ENCODE measurements around the gene NECAB3. TPM values are rescaled to one million over a fixed set of nuclear protein-coding genes. Genes with fewer than 3 reads are reported as not detected.

Gene NECAB3
- polyA plus RNA-seq, 1 of the 3 experiments (the other 2 are of a cell fraction): 20.1 TPM

GRCh38 chr20:33686984-33687366 is 12.7 kb upstream of the NECAB3 start:
- Histone ChIP-seq H3K36me3 (replicated peaks in 1 of 2; ENCODE audit: control insufficient read depth in 1 of 2, insufficient read depth in 2 of 2, low read length in 1 of 2) (no peaks in the 10 kb centered on the region), H3K4me2 (peak overlapping the region; percentile 62), H2AFZ (ENCODE audit: low read depth) (peak overlapping the region; percentile 92), H3K9me3 (no peaks in the 10 kb centered on the region), H3F3A (replicated peaks; ENCODE audit: insufficient read depth) (no peaks in the 10 kb centered on the region), H4K20me1 (ENCODE audit: insufficient read depth) (no peaks in the 10 kb centered on the region; the same call in 1 of the 2 replicates), H3K27ac (ENCODE audit: low read depth in 2 of 2, low read length in 1 of 2) (peak overlapping the region in 1 of 2 experiments; percentile 24; a peak in 1 of 4 replicates), H3K27me3 (ENCODE audit: insufficient read depth) (no peaks in the 10 kb centered on the region), H3K9ac (no peak overlapping the region), H3K4me1 (ENCODE audit: control insufficient read depth in 1 of 2, insufficient read depth in 2 of 2, low read depth in 1 of 2, low read length in 1 of 2) (peaks cover 7 to 19% of the 10 kb centered on the region in 2 experiments; a peak in 2 of 4 replicates), H3K79me2 (ENCODE audit: insufficient read depth) (peaks cover 34% of the 10 kb centered on the region), H3K9me2 (no peaks in the 10 kb centered on the region), H3K4me3 (ENCODE audit: low read depth in 2 of 2, low read length in 1 of 2) (peak overlapping the region; percentile 32 to 35; a peak in 3 of 4 replicates)
- ChIA-PET POLR2A (interaction anchor here (0.6 kb wide), 1 partner anchor 10 kb away, joined by 3 read pairs; no protein-coding TSS in a partner anchor), CTCF (interaction anchor here (0.7 to 4.5 kb wide), 5 partner anchors 10 to 382 kb away, joined by 3 to 15 read pairs (median 3); no protein-coding TSS in a partner anchor)
- no peak for TF ChIP-seq IRF3 (IDR thresholded peaks at IDR 0.05; ENCODE audit: low read depth, low read length)
- TF ChIP-seq, protein P1, sequence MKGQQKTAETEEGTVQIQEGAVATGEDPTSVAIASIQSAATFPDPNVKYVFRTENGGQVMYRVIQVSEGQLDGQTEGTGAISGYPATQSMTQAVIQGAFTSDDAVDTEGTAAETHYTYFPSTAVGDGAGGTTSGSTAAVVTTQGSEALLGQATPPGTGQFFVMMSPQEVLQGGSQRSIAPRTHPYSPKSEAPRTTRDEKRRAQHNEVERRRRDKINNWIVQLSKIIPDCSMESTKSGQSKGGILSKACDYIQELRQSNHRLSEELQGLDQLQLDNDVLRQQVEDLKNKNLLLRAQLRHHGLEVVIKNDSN (IDR thresholded peaks at IDR 0.05; ENCODE audit: borderline replicate concordance, low read depth): no peak
- TF ChIP-seq GATA2 (CRISPR knock-in tag; IDR thresholded peaks at IDR 0.05): no peak
- no peak for TF ChIP-seq FOXM1 (IDR thresholded peaks at IDR 0.05; ENCODE audit: low read depth)
- no peak for TF ChIP-seq NRF1 (IDR thresholded peaks at IDR 0.05; ENCODE audit: low read depth, low read length)
- TF ChIP-seq EP300 (IDR thresholded peaks at IDR 0.05; ENCODE audit: borderline replicate concordance in 1 of 2, low read depth in 1 of 2, low read length in 1 of 2): no peak
- TF ChIP-seq, protein P2, sequence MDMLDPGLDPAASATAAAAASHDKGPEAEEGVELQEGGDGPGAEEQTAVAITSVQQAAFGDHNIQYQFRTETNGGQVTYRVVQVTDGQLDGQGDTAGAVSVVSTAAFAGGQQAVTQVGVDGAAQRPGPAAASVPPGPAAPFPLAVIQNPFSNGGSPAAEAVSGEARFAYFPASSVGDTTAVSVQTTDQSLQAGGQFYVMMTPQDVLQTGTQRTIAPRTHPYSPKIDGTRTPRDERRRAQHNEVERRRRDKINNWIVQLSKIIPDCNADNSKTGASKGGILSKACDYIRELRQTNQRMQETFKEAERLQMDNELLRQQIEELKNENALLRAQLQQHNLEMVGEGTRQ (IDR thresholded peaks at IDR 0.05; ENCODE audit: borderline replicate concordance, low read depth, low read length): no peak
- TF ChIP-seq CHD2 (IDR thresholded peaks at IDR 0.05; ENCODE audit: low read length, partially characterized antibody): no peak
- no peak for TF ChIP-seq FOXJ3 (CRISPR knock-in tag; IDR thresholded peaks at IDR 0.05)
- no peak for TF ChIP-seq RXRA (IDR thresholded peaks at IDR 0.05; ENCODE audit: borderline replicate concordance, low read depth)
- TF ChIP-seq TAF1 (IDR thresholded peaks at IDR 0.05; ENCODE audit: borderline replicate concordance, low read depth, low read length): no peak
- no peak for TF ChIP-seq EZH2phosphoT487 (IDR thresholded peaks at IDR 0.05; ENCODE audit: borderline replicate concordance, low read depth)
- TF ChIP-seq YY1 (IDR thresholded peaks at IDR 0.05; ENCODE audit: low read depth): no peak
- no peak for TF ChIP-seq RAD21 (IDR thresholded peaks at IDR 0.05; ENCODE audit: low read length)
- no peak for TF ChIP-seq POLR2AphosphoS5 (IDR thresholded peaks at IDR 0.05; ENCODE audit: low read depth, low read length)
- TF ChIP-seq, protein P3, sequence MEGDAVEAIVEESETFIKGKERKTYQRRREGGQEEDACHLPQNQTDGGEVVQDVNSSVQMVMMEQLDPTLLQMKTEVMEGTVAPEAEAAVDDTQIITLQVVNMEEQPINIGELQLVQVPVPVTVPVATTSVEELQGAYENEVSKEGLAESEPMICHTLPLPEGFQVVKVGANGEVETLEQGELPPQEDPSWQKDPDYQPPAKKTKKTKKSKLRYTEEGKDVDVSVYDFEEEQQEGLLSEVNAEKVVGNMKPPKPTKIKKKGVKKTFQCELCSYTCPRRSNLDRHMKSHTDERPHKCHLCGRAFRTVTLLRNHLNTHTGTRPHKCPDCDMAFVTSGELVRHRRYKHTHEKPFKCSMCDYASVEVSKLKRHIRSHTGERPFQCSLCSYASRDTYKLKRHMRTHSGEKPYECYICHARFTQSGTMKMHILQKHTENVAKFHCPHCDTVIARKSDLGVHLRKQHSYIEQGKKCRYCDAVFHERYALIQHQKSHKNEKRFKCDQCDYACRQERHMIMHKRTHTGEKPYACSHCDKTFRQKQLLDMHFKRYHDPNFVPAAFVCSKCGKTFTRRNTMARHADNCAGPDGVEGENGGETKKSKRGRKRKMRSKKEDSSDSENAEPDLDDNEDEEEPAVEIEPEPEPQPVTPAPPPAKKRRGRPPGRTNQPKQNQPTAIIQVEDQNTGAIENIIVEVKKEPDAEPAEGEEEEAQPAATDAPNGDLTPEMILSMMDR (IDR thresholded peaks at IDR 0.05): no peak
- 88% methylated on average over 14 of the region's 14 CpGs for WGBS (ENCODE audit: low lambda C conversion rate)
- DNase-seq: no peak
